G401.6 (cell line): ENCODE data around the gene COPZ1.

Source experiments
- FAIRE-seq: peaks from 2 replicates; lab custom pipeline; 2012; peaks lifted over from hg19 to GRCh38; lab: Jason Lieb, UNC

Gene COPZ1

DNA sequence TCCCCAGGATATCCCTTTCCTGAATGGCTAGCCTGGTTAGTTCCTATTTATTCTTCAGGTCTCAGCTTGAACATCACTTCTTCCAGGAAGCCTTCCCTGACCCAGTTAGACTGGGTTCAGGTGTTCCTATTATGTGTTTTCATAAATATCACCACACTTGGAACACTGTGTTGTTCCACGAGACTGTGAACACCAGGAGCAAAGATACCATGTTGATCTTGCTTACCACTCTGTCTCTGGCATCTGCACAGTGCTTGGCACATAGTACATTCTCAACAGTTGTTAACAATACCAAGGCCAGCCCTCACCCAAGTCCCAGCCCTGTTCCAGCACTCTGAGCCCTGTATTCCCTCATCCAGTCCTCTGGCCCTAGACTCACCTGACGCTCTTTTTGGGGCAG lies 73.3 kb downstream of the COPZ1 start:
- no peak for FAIRE-seq

DNA sequence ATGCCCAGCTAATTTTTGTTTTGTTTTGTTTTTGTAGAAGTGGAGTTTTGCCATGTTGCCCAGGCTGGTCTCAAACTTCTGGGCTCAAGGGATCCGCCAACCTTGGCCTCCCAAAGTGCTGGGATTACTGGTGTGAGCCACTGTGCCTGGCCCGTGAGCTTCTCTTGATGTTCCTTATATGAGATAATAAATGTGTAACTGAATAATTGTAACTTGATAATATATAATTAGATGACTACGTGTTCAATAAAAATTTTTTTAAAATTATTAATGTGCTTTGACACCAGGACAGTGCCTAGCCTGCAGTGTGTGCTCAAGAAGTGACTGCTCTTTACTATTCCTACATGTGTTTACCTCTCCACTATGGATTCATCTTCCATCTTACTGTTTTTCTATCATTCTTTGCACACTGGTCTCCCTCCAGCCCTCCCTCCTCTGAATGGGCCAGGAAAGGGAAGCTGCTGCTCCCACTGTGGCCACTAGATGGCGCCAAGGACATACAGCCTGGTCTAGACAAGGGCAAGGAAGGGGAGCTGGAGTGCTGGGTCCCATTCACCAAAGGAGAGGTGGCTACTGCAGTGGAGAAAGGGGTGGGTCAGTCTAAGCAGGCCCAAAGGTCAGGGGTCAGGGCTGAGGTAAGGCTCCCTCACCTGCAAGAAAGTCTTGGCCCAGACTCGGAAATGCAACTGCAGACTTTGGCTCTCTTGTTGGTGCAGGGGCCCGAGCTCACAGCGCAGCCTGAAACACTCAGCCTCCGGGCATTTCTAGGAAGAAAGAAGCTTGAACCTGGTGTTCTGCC lies 74.3 kb downstream of the COPZ1 start:
- peak; percentile 87 for FAIRE-seq

DNA sequence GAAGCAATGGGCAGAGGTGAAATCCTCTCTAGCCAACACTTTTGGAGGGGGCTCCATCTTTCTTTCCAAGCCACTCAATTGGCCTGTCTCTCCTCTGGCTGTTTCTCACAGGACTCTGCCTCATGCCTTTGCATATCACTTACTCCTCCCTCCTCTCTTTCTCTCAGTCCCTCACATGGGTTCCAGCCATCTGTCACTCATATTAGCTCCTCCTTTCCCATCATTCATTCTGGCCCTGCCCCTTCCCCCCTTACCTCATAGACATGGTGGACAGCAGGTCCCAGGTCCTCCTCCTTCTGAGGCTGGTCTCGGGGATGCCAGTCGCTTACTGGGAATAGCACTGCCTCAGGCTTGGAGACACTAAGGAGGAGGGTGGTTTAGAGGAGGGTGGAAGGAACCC lies 76.2 kb downstream of the COPZ1 start:
- FAIRE-seq: no peak
